ENCODE results near the gene TSPAN14. TPM values are rescaled to one million over a fixed set of nuclear protein-coding genes. Genes with fewer than 3 reads are reported as not detected.
A peak's percentile ranks its signal among the peaks of the same experiment; 100 is the strongest.

The TSPAN14 gene
- total RNA-seq, 6 experiments from 2014 or later = 72.9 to 96.2 (median 84.5) TPM

- TF ChIP-seq CTCF (IDR thresholded peaks at IDR 0.05) = no peak
- H3K9me3 Mint-ChIP-seq = no peaks in the 10 kb centered on the region
- peaks cover 5% of the 10 kb centered on the region; the same call in 1 of the 2 replicates for H3K27me3 Mint-ChIP-seq (ENCODE audit: insufficient read depth)
- no peak for DNase-seq
- H3K36me3 Mint-ChIP-seq (ENCODE audit: low read depth) = peaks cover 5% of the 10 kb centered on the region
- H3K4me3 Mint-ChIP-seq = no peak overlapping the region; the same call in 1 of the 2 replicates
- H3K4me1 Mint-ChIP-seq (ENCODE audit: low read depth) = peaks cover 78% of the 10 kb centered on the region
- H3K27ac Mint-ChIP-seq = peak overlapping the region; percentile 60
Observed at GRCh38 chr10:80465839-80466590, 11.9 kb downstream of the TSPAN14 start.

GRCh38 chr10:80466724-80467326, 12.7 kb downstream of the TSPAN14 start:
- Mint-ChIP-seq H3K9me3 (no peaks in the 10 kb centered on the region), H3K27ac (no peak overlapping the region; the same call in 1 of the 2 replicates), H3K27me3 (ENCODE audit: insufficient read depth) (peaks cover 5% of the 10 kb centered on the region; the same call in 1 of the 2 replicates), H3K36me3 (ENCODE audit: low read depth) (peaks cover 10% of the 10 kb centered on the region), H3K4me1 (ENCODE audit: low read depth) (peaks cover 78% of the 10 kb centered on the region), H3K4me3 (no peak overlapping the region)
- TF ChIP-seq CTCF (IDR thresholded peaks at IDR 0.05) = no peak
- DNase-seq = no peak

- H3K9me3 Mint-ChIP-seq = no peaks in the 10 kb centered on the region
- no peak for TF ChIP-seq CTCF (IDR thresholded peaks at IDR 0.05)
- H3K27ac Mint-ChIP-seq = no peak overlapping the region
- DNase-seq = no peak
- H3K27me3 Mint-ChIP-seq (ENCODE audit: insufficient read depth) = peaks cover 5% of the 10 kb centered on the region; the same call in 1 of the 2 replicates
- no peak overlapping the region for H3K4me3 Mint-ChIP-seq
- H3K36me3 Mint-ChIP-seq (ENCODE audit: low read depth) = peaks cover 10% of the 10 kb centered on the region
- peaks cover 78% of the 10 kb centered on the region for H3K4me1 Mint-ChIP-seq (ENCODE audit: low read depth)
Observed at GRCh38 chr10:80468002-80468401, 13.9 kb downstream of the TSPAN14 start.

- H3K27ac Mint-ChIP-seq = peak overlapping the region; percentile 29; the same call in 1 of the 2 replicates
- no peak for TF ChIP-seq CTCF (IDR thresholded peaks at IDR 0.05)
- peaks cover 78% of the 10 kb centered on the region for H3K4me1 Mint-ChIP-seq (ENCODE audit: low read depth)
- no peaks in the 10 kb centered on the region for H3K9me3 Mint-ChIP-seq
- no peak for DNase-seq
- H3K27me3 Mint-ChIP-seq (ENCODE audit: insufficient read depth) = peaks cover 3% of the 10 kb centered on the region; the same call in 1 of the 2 replicates
- peaks cover 10% of the 10 kb centered on the region for H3K36me3 Mint-ChIP-seq (ENCODE audit: low read depth)
- H3K4me3 Mint-ChIP-seq = no peak overlapping the region
Observed at GRCh38 chr10:80468806-80469421, 14.8 kb downstream of the TSPAN14 start.

GRCh38 chr10:80470266-80470665, 16.2 kb downstream of the TSPAN14 start:
- Mint-ChIP-seq H3K9me3 (no peaks in the 10 kb centered on the region), H3K4me1 (ENCODE audit: low read depth) (peaks cover 76% of the 10 kb centered on the region), H3K27me3 (ENCODE audit: insufficient read depth) (peaks cover 3% of the 10 kb centered on the region; the same call in 1 of the 2 replicates), H3K36me3 (ENCODE audit: low read depth) (peaks cover 16% of the 10 kb centered on the region), H3K4me3 (no peak overlapping the region), H3K27ac (no peak overlapping the region)
- DNase-seq = no peak
- TF ChIP-seq CTCF (IDR thresholded peaks at IDR 0.05) = no peak

Data from HFFc6 (cell line).